Nephron (organoid): ENCODE measurements around the gene PNLIPRP2.

ENCODE experiments used
- H3K27ac Mint-ChIP-seq, 3 experiments: 2 replicates each; pipeline ENCODE4 v1.8.0; 2020; ENCODE audit warnings: mixed read lengths in 3 of 3, mild to moderate bottlenecking in 2 of 3, moderate library complexity in 1 of 3
- H3K27me3 Mint-ChIP-seq: 2 replicates; pipeline ENCODE4 v1.8.0; 2021; ENCODE audit warnings: low read depth, mild to moderate bottlenecking, moderate library complexity, mixed read lengths
- H3K36me3 Mint-ChIP-seq: 2 replicates; pipeline ENCODE4 v1.8.0; 2020; ENCODE audit warnings: low read depth, mixed read lengths
- H3K4me1 Mint-ChIP-seq: 2 replicates; pipeline ENCODE4 v1.8.0; 2020; ENCODE audit warnings: mixed read lengths
- H3K4me3 Mint-ChIP-seq, 3 experiments: 2 replicates each; pipeline ENCODE4 v1.8.0; 2020; ENCODE audit warnings: mild to moderate bottlenecking in 3 of 3, mixed read lengths in 3 of 3, moderate library complexity in 2 of 3
- H3K9me3 Mint-ChIP-seq: 2 replicates; pipeline ENCODE4 v1.8.0; 2020; ENCODE audit warnings: mixed read lengths
- CTCF ChIP-seq, 3 experiments: fragments of 200-600 bp; sonication (generic); IDR thresholded peaks; one replicate each; pipeline ENCODE4 v1.5.0; 2021; ENCODE audit warnings: antibody characterized with exemption in 3 of 3; ENCODE audit not compliant: unreplicated experiment in 3 of 3

PNLIPRP2 gene

GRCh38 chr10:116672891-116673290, 52.1 kb downstream of the PNLIPRP2 start:
- TF ChIP-seq CTCF (IDR thresholded peaks at IDR 0.05; ENCODE audit: unreplicated experiment in 3 of 3) = no peak
- Mint-ChIP-seq H3K36me3 (peaks cover 25% of the 10 kb centered on the region), H3K9me3 (no peaks in the 10 kb centered on the region)

GRCh38 chr10:116673866-116674265, 53.1 kb downstream of the PNLIPRP2 start:
- Mint-ChIP-seq H3K36me3 (peaks cover 18% of the 10 kb centered on the region), H3K9me3 (no peaks in the 10 kb centered on the region), H3K4me1 (peaks cover 20% of the 10 kb centered on the region), H3K4me3 (no peak overlapping the region), H3K27me3 (peaks cover 12% of the 10 kb centered on the region), H3K27ac (no peak overlapping the region)
- no peak for TF ChIP-seq CTCF (IDR thresholded peaks at IDR 0.05; ENCODE audit: unreplicated experiment in 3 of 3)

More at GRCh38 chr10:116672891-116673290, 52.1 kb downstream of the PNLIPRP2 start:
- H3K27ac Mint-ChIP-seq = no peak overlapping the region
- H3K4me3 Mint-ChIP-seq = no peak overlapping the region
- H3K27me3 Mint-ChIP-seq = peaks cover 14% of the 10 kb centered on the region
- H3K4me1 Mint-ChIP-seq = peaks cover 21% of the 10 kb centered on the region

DNA sequence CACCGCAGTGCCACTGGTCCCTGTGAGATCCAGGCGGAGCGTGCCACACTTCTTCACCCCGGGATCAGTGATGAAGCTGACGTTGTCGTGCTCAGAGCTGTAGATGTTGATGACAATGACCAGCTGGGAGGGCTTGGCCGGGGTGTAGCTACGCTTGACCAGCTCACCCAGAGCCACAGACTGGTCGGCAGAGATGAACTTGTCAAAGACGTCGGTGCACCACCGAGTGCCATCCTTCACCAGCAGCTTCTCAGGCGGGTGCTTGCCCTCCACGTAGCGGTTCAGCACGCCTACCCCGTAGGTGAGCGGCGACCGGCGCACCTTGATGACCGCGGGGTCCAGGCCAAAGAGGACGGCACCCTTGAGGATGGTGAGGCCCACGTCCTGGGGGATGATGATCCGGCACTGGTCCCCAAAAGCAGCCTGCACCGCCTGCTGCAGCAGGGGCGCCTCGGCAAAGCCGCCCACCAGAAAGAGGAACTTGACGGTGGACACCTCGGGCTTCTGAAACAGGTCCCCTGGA, 54.2 kb downstream of the PNLIPRP2 start:
- H3K27ac Mint-ChIP-seq = no peak overlapping the region
- no peak for TF ChIP-seq CTCF (IDR thresholded peaks at IDR 0.05; ENCODE audit: unreplicated experiment in 3 of 3)
- no peak overlapping the region for H3K4me3 Mint-ChIP-seq
- peaks cover 13% of the 10 kb centered on the region for H3K4me1 Mint-ChIP-seq
- H3K9me3 Mint-ChIP-seq = no peaks in the 10 kb centered on the region
- H3K36me3 Mint-ChIP-seq = peaks cover 18% of the 10 kb centered on the region
- peaks cover 4% of the 10 kb centered on the region for H3K27me3 Mint-ChIP-seq

DNA sequence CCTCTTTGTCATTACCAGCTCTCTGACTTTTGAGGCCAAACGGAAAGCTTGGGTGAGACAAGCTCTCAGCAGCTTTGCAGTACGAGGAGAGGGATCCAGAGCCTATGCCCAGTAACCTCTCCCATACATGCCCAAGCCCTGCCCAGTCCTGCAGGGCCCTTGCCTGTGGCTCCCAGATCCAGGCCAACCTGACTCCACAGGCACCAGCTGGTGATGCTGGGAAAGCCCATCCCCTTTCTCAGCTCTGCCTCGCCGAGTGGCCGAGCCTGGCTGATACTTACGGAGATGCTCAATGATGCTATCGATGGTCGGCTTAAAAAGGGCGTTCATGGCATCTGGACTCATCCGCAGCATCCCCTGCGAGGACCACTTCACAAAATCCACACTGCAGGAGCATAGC, 55.4 kb downstream of the PNLIPRP2 start:
- peaks cover 5% of the 10 kb centered on the region for H3K4me1 Mint-ChIP-seq
- H3K4me3 Mint-ChIP-seq = no peak overlapping the region
- H3K27me3 Mint-ChIP-seq = peaks cover 4% of the 10 kb centered on the region
- no peak overlapping the region for H3K27ac Mint-ChIP-seq
- no peak for TF ChIP-seq CTCF (IDR thresholded peaks at IDR 0.05; ENCODE audit: unreplicated experiment in 3 of 3)
- no peaks in the 10 kb centered on the region for H3K9me3 Mint-ChIP-seq
- H3K36me3 Mint-ChIP-seq = peaks cover 20% of the 10 kb centered on the region

GRCh38 chr10:116676633-116677032, 55.9 kb downstream of the PNLIPRP2 start:
- Mint-ChIP-seq H3K4me3 (no peak overlapping the region), H3K4me1 (no peaks in the 10 kb centered on the region), H3K27me3 (peaks cover 4% of the 10 kb centered on the region), H3K27ac (no peak overlapping the region), H3K9me3 (no peaks in the 10 kb centered on the region), H3K36me3 (peaks cover 20% of the 10 kb centered on the region)
- TF ChIP-seq CTCF (IDR thresholded peaks at IDR 0.05; ENCODE audit: unreplicated experiment in 3 of 3) = no peak

DNA sequence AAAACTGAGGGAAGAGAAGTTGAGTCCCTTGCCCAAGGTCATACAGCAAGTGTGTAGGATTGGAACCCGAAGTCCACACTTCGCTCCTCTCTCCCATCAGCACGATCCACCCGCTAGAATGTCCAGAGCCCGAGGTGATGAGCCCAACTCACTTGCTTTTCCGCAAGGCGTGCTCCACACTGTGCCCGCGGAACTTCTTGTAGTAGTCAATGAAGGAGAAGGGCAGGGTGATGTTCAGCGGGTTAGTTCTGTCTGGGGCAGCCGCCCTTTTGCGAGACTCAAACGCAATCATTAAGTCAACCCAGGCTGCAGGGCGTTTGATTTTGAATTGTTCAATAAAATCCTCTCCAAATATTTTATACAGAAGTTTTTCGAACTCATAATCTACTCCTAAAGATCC, 58.6 kb downstream of the PNLIPRP2 start:
- Mint-ChIP-seq H3K27me3 (no peaks in the 10 kb centered on the region), H3K27ac (no peak overlapping the region), H3K36me3 (peaks cover 19% of the 10 kb centered on the region), H3K4me3 (no peak overlapping the region), H3K9me3 (no peaks in the 10 kb centered on the region), H3K4me1 (peaks cover 11% of the 10 kb centered on the region)
- no peak for TF ChIP-seq CTCF (IDR thresholded peaks at IDR 0.05; ENCODE audit: unreplicated experiment in 3 of 3)
